Measurements from ENCODE around the gene P2RX1.

The P2RX1 gene

GRCh38 chr17:3905017-3905520 is 11.2 kb downstream of the P2RX1 start:
- DNase-seq (ENCODE audit: low spot score): no peak

- DNase-seq (ENCODE audit: low spot score): no peak
These were observed 11.8 kb downstream of the P2RX1 start for GRCh38 chr17:3904501-3904900.

- no peak for DNase-seq (ENCODE audit: low spot score)
These were observed 12.4 kb downstream of the P2RX1 start for GRCh38 chr17:3903881-3904290.

- no peak for DNase-seq (ENCODE audit: low spot score)
These were observed 13.0 kb downstream of the P2RX1 start for GRCh38 chr17:3903051-3903825.

GRCh38 chr17:3900646-3901045 is 15.6 kb downstream of the P2RX1 start:
- no peak for DNase-seq (ENCODE audit: low spot score)

- no peak for DNase-seq (ENCODE audit: low spot score)
These were observed 18.5 kb downstream of the P2RX1 start for GRCh38 chr17:3897731-3898130.

GRCh38 chr17:3896968-3897235 is 19.4 kb downstream of the P2RX1 start:
- no peak for DNase-seq (ENCODE audit: low spot score)

GRCh38 chr17:3896108-3896967 is 19.9 kb downstream of the P2RX1 start:
- no peak for DNase-seq (ENCODE audit: low spot score)

GRCh38 chr17:3895354-3895753 is 20.9 kb downstream of the P2RX1 start:
- DNase-seq (ENCODE audit: low spot score): no peak

- DNase-seq (ENCODE audit: low spot score): peak; percentile 87
These were observed 21.3 kb downstream of the P2RX1 start for GRCh38 chr17:3894911-3895343.

GRCh38 chr17:3894188-3894587 is 22.1 kb downstream of the P2RX1 start:
- DNase-seq (ENCODE audit: low spot score): no peak

- DNase-seq (ENCODE audit: low spot score): no peak
These were observed 22.5 kb downstream of the P2RX1 start for GRCh38 chr17:3893720-3894116.

GRCh38 chr17:3893003-3893719 is 23.1 kb downstream of the P2RX1 start, which contains the start of gene CAMKK1:
TSS of gene CAMKK1 (minus strand) at chr17:3893053. CDS start at chr17:3885687, 7,366 bp downstream.
- DNase-seq (ENCODE audit: low spot score): peak; percentile 78

- DNase-seq (ENCODE audit: low spot score): peak; percentile 62
These were observed 23.9 kb downstream of the P2RX1 start for GRCh38 chr17:3892095-3892998.

- DNase-seq (ENCODE audit: low spot score): no peak
These were observed 24.6 kb downstream of the P2RX1 start for GRCh38 chr17:3891626-3892094.

- DNase-seq (ENCODE audit: low spot score): no peak
These were observed 25.4 kb downstream of the P2RX1 start for GRCh38 chr17:3890878-3891219.

GRCh38 chr17:3890082-3890877 is 26.0 kb downstream of the P2RX1 start:
- peak; percentile 61 for DNase-seq (ENCODE audit: low spot score)

GRCh38 chr17:3889325-3890012 is 26.8 kb downstream of the P2RX1 start:
- DNase-seq (ENCODE audit: low spot score): no peak

- peak; percentile 78 for DNase-seq (ENCODE audit: low spot score)
These were observed 27.7 kb downstream of the P2RX1 start for GRCh38 chr17:3888343-3889171.

Measured in kidney capillary endothelial cell (primary cell).